GM12875 (cell line): Measurements from ENCODE around the gene KEL.
A peak's percentile ranks its signal among the peaks of the same experiment; 100 is the strongest.

ENCODE experiments used
- H3K4me3 ChIP-seq: one replicate; pipeline ENCODE4 v1.5.1; 2011; ENCODE audit warnings: low read depth, low read length, control low read depth
- CTCF ChIP-seq: IDR thresholded peaks from 2 replicates; pipeline ENCODE4 v1.5.1; 2011; ENCODE audit warnings: low read depth, mild to moderate bottlenecking, control low read depth, inconsistent platforms, low read length, moderate library complexity, borderline replicate concordance; ENCODE audit not compliant: insufficient read depth

The KEL gene

GRCh38 chr7:142945001-142945400 is 17.2 kb downstream of the KEL start:
- TF ChIP-seq CTCF: no peak
- no peak overlapping the region for H3K4me3 ChIP-seq

GRCh38 chr7:142943706-142944268 is 18.4 kb downstream of the KEL start:
- no peak for TF ChIP-seq CTCF
- no peak overlapping the region for H3K4me3 ChIP-seq

GRCh38 chr7:142942746-142943145 is 19.4 kb downstream of the KEL start:
- no peak overlapping the region for H3K4me3 ChIP-seq
- no peak for TF ChIP-seq CTCF

GRCh38 chr7:142941541-142941940 is 20.6 kb downstream of the KEL start:
- no peak overlapping the region for H3K4me3 ChIP-seq
- TF ChIP-seq CTCF: no peak

- TF ChIP-seq CTCF: no peak
- no peak overlapping the region for H3K4me3 ChIP-seq
Measured at GRCh38 chr7:142940966-142941535, 21.1 kb downstream of the KEL start.

GRCh38 chr7:142939226-142939910 is 22.8 kb downstream of the KEL start, which contains the start of gene LLCFC1:
Gene LLCFC1, plus strand, starts transcription at chr7:142939484. Its CDS starts 138 bp downstream, at chr7:142939622.
- H3K4me3 ChIP-seq: no peak within 1 kb of the TSS
- TF ChIP-seq CTCF: peak; percentile 46

GRCh38 chr7:142938611-142939010 is 23.6 kb downstream of the KEL start:
- no peak overlapping the region for H3K4me3 ChIP-seq
- TF ChIP-seq CTCF: no peak
